Uterus (tissue), 2 donors: ENCODE results near the gene CAMTA1.

ENCODE experiments used
- POLR2A ChIP-seq, 2 donors: fragments of 450-650 bp; IDR thresholded peaks; one replicate each; pipeline ENCODE4 v1.6.1; 2016; ENCODE audit warnings: antibody characterized with exemption in 2 of 2, mild to moderate bottlenecking in 1 of 2, moderate library complexity in 1 of 2
- TF ChIP-seq, protein P1 (sequence below), 4 experiments: fragments of 200-600 bp in 2 of 4; fragments of 450-650 bp in 2 of 4; sonication (generic) in 2 of 4; IDR thresholded peaks; one replicate each; pipeline ENCODE4 v1.5.1; 2016 to 2019; ENCODE audit warnings: antibody characterized with exemption in 4 of 4, mild to moderate bottlenecking in 2 of 4, moderate library complexity in 1 of 4

DNA sequence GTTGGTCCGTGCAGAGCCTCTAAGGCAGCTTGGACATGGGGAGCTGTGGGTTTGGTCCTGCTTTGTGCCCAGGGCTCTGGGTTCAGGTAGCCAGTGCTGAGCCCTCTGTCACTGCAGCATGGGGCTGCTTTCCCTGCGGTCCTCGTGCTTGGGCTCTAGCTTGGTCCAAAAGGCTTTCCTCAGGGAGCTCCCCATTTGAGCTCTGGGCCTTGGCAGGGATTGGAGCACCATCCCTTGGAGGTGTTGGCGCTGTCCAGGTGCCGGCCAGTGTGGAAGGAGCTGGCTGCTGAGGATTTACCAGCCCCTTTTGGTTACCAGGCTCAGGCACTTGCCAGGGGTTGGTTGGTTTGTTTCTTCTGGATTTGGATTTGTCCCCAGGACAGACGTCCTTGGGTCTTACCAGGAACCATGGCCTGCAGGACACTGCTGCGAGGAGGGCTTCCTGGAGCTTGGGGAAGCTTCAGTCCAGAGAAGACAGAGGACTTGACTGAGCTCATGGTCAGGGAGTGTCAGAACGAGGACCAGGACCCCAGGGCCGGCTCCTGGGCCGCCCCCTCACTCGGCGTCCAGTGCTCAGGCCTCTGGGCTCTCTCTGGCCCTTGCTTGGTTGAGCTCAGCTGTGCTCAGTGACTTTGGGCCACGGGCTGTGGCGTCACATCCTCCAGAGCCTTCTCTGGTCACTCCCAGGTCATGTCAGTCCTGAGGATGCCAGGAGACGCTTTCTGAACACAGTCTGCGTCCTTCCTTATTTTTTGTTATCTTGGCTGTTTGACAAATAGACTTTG is 224.7 kb downstream of the CAMTA1 start:
- TF ChIP-seq, protein P1, sequence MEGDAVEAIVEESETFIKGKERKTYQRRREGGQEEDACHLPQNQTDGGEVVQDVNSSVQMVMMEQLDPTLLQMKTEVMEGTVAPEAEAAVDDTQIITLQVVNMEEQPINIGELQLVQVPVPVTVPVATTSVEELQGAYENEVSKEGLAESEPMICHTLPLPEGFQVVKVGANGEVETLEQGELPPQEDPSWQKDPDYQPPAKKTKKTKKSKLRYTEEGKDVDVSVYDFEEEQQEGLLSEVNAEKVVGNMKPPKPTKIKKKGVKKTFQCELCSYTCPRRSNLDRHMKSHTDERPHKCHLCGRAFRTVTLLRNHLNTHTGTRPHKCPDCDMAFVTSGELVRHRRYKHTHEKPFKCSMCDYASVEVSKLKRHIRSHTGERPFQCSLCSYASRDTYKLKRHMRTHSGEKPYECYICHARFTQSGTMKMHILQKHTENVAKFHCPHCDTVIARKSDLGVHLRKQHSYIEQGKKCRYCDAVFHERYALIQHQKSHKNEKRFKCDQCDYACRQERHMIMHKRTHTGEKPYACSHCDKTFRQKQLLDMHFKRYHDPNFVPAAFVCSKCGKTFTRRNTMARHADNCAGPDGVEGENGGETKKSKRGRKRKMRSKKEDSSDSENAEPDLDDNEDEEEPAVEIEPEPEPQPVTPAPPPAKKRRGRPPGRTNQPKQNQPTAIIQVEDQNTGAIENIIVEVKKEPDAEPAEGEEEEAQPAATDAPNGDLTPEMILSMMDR (IDR thresholded peaks at IDR 0.05): no peak
- TF ChIP-seq POLR2A (IDR thresholded peaks at IDR 0.05): no peak
